Measurements from ENCODE around the gene MTMR3.

- TF ChIP-seq CTCF (IDR thresholded peaks at IDR 0.05; ENCODE audit: low read depth, low read length, missing input control) (no peak), YY1 (IDR thresholded peaks at IDR 0.05) (no peak), JUND (IDR thresholded peaks at IDR 0.05) (no peak), TAF1 (conservative IDR thresholded peaks at IDR 0.05) (no peak)
These were observed 144.8 kb downstream of the MTMR3 start for GRCh38 chr22:30027791-30028190.
